Measurements from ENCODE around the gene PATZ1. TPM values are rescaled to one million over a fixed set of nuclear protein-coding genes. Genes with fewer than 3 reads are reported as not detected.

PATZ1 gene
- total and polyA plus RNA-seq, 2 experiments from 2014 or later, result 23.2 to 56.8 TPM

DNA sequence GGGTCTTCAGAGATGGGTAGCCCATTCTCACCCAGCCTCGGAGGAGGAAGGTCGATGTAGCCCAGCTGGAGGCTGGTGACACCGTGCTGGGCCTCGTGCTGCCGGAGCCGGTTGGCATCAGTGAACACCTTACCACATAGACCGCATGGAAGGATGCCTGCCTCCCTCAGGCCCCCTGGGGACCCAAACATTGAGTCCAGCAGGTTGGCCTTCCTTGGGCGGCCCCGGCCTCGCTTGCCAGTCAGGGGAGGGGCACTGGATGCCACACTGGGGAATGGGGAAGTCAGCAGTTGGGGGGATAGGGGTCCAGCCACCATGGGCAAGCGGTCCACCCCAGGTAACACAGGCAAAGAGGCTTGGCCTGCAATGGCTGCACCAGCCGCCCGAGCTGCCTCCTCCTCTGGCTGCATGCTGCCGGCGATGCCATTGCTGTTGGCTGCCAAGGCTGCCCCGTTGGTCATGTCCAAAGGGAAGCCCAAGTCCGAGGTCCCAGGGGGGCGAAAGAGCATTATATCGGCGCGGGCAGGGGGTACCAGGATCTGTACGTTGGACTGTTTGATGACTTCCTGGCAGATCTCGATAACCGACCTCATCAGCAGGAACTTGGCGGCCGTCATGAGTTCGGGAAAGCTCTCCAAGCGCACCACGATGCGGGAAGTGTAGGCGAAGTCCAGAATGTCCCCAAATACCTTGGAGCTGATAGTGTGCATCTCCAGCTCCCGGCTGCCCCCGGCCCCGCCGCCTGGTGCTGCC is 1.4 kb downstream of the PATZ1 start:
- Mint-ChIP-seq H3K4me3 (peak overlapping the region; percentile 88), H3K9me3 (no peaks in the 10 kb centered on the region), H3K36me3 (ENCODE audit: low read depth) (peaks cover 58% of the 10 kb centered on the region), H3K27me3 (ENCODE audit: insufficient read depth, low read depth, poor library complexity) (peaks cover 31% of the 10 kb centered on the region), H3K4me1 (peaks cover 55% of the 10 kb centered on the region), H3K27ac (peak overlapping the region; percentile 98)
- H3K27me3 ChIP-seq (ENCODE audit: insufficient read depth), result no peaks in the 10 kb centered on the region
- H3K4me3 ChIP-seq, result peak overlapping the region; percentile 95
- DNase-seq (ENCODE audit: low spot score) (peak; percentile 25), ATAC-seq (no peak)
- H3K36me3 ChIP-seq (ENCODE audit: insufficient read depth), result 0 out of 2 replicates have a peak, but pooled peaks cover 3% of the 10 kb centered on the region
- TF ChIP-seq, protein P1, sequence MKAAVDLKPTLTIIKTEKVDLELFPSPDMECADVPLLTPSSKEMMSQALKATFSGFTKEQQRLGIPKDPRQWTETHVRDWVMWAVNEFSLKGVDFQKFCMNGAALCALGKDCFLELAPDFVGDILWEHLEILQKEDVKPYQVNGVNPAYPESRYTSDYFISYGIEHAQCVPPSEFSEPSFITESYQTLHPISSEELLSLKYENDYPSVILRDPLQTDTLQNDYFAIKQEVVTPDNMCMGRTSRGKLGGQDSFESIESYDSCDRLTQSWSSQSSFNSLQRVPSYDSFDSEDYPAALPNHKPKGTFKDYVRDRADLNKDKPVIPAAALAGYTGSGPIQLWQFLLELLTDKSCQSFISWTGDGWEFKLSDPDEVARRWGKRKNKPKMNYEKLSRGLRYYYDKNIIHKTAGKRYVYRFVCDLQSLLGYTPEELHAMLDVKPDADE (IDR thresholded peaks at IDR 0.05), result no peak
- TF ChIP-seq CREB1 (CRISPR knock-in tag; IDR thresholded peaks at IDR 0.05; ENCODE audit: low read depth) (no peak), ZNF114 (CRISPR knock-in tag; IDR thresholded peaks at IDR 0.05) (no peak), POLR2AphosphoS5 (IDR thresholded peaks at IDR 0.05; ENCODE audit: low read depth) (no peak), JUNB (IDR thresholded peaks at IDR 0.05; ENCODE audit: unreplicated experiment) (no peak), EZH2phosphoT487 (IDR thresholded peaks at IDR 0.05; ENCODE audit: unreplicated experiment) (no peak)
- peak overlapping the region; percentile 88 for H3K4me2 ChIP-seq
- peaks cover 12% of the 10 kb centered on the region; the same call in 1 of the 2 replicates for H4K20me1 ChIP-seq (replicated peaks; ENCODE audit: insufficient read depth)
- peaks cover 24% of the 10 kb centered on the region for H3K4me1 ChIP-seq (ENCODE audit: insufficient read depth)
- peaks cover 49% of the 10 kb centered on the region for H3K79me2 ChIP-seq (replicated peaks; ENCODE audit: insufficient read depth)
- no peak overlapping the region for H2AFZ ChIP-seq
- peaks cover 18% of the 10 kb centered on the region for H3F3A ChIP-seq (replicated peaks; ENCODE audit: low read depth)
- H3K9me2 ChIP-seq (ENCODE audit: insufficient read depth), result no peaks in the 10 kb centered on the region
- peak overlapping the region; percentile 97 for H3K27ac ChIP-seq (ENCODE audit: low read depth)

DNA sequence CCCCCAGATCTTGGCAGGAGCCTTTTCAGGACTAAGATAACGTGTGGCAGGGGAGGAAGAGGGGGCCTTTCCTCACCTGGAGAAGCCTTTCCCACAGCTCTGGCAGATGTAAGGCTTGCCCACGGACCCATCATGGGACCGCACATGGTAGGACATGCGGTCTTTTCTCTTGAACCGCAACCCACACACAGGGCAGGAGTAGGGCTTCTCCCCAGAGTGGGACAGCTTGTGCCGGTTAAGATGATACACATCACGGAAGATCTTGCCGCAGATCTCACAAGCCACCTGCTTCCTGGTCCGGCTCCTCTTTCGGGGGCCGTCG is 1.9 kb downstream of the PATZ1 start:
- H3K9me2 ChIP-seq (ENCODE audit: insufficient read depth), result no peaks in the 10 kb centered on the region
- ATAC-seq, result no peak
- no peak overlapping the region for H2AFZ ChIP-seq
- H3K36me3 Mint-ChIP-seq (ENCODE audit: low read depth), result peaks cover 63% of the 10 kb centered on the region
- peak overlapping the region; percentile 88 for H3K4me2 ChIP-seq
- no peaks in the 10 kb centered on the region for H3K9me3 Mint-ChIP-seq
- peak overlapping the region; percentile 95 for H3K4me3 ChIP-seq
- peaks cover 26% of the 10 kb centered on the region for H3K4me1 ChIP-seq (ENCODE audit: insufficient read depth)
- H3F3A ChIP-seq (replicated peaks; ENCODE audit: low read depth), result peaks cover 18% of the 10 kb centered on the region
- no peaks in the 10 kb centered on the region for H3K27me3 ChIP-seq (ENCODE audit: insufficient read depth)
- H3K27ac Mint-ChIP-seq, result peak overlapping the region; percentile 98
- H3K36me3 ChIP-seq (ENCODE audit: insufficient read depth), result 0 out of 2 replicates have a peak, but pooled peaks cover 3% of the 10 kb centered on the region
- peaks cover 34% of the 10 kb centered on the region for H3K27me3 Mint-ChIP-seq (ENCODE audit: insufficient read depth, low read depth, poor library complexity)
- H3K27ac ChIP-seq (ENCODE audit: low read depth), result peak overlapping the region; percentile 97
- H3K79me2 ChIP-seq (replicated peaks; ENCODE audit: insufficient read depth), result peaks cover 51% of the 10 kb centered on the region
- H3K4me3 Mint-ChIP-seq, result peak overlapping the region; percentile 88
- no peak for DNase-seq (ENCODE audit: low spot score)
- peaks cover 14% of the 10 kb centered on the region for H4K20me1 ChIP-seq (replicated peaks; ENCODE audit: insufficient read depth)
- H3K4me1 Mint-ChIP-seq, result peaks cover 59% of the 10 kb centered on the region
- TF ChIP-seq STAT1 (IDR thresholded peaks at IDR 0.05; ENCODE audit: unreplicated experiment), result no peak
- no peak for TF ChIP-seq EZH2 (IDR thresholded peaks at IDR 0.05; ENCODE audit: low read depth, unreplicated experiment)
- TF ChIP-seq NANOG (IDR thresholded peaks at IDR 0.05; ENCODE audit: borderline replicate concordance), result no peak
- no peak for TF ChIP-seq EZH2phosphoT487 (IDR thresholded peaks at IDR 0.05; ENCODE audit: unreplicated experiment)
- TF ChIP-seq, protein P1 (IDR thresholded peaks at IDR 0.05), result no peak
- no peak for TF ChIP-seq JUNB (IDR thresholded peaks at IDR 0.05; ENCODE audit: unreplicated experiment)
- no peak for TF ChIP-seq CREB1 (CRISPR knock-in tag; IDR thresholded peaks at IDR 0.05; ENCODE audit: low read depth)
- no peak for TF ChIP-seq ZNF114 (CRISPR knock-in tag; IDR thresholded peaks at IDR 0.05)
- no peak for TF ChIP-seq REST (IDR thresholded peaks at IDR 0.05; ENCODE audit: unreplicated experiment)
- TF ChIP-seq, protein P2, sequence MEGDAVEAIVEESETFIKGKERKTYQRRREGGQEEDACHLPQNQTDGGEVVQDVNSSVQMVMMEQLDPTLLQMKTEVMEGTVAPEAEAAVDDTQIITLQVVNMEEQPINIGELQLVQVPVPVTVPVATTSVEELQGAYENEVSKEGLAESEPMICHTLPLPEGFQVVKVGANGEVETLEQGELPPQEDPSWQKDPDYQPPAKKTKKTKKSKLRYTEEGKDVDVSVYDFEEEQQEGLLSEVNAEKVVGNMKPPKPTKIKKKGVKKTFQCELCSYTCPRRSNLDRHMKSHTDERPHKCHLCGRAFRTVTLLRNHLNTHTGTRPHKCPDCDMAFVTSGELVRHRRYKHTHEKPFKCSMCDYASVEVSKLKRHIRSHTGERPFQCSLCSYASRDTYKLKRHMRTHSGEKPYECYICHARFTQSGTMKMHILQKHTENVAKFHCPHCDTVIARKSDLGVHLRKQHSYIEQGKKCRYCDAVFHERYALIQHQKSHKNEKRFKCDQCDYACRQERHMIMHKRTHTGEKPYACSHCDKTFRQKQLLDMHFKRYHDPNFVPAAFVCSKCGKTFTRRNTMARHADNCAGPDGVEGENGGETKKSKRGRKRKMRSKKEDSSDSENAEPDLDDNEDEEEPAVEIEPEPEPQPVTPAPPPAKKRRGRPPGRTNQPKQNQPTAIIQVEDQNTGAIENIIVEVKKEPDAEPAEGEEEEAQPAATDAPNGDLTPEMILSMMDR (conservative IDR thresholded peaks at IDR 0.05; ENCODE audit: low read depth in 2 of 2), result no peak

Data from GM23338 (cell line).